GM23338 (cell line): Measurements from ENCODE around the gene PROB1. TPM values are rescaled to one million over a fixed set of nuclear protein-coding genes. Genes with fewer than 3 reads are reported as not detected.

Source experiments
- ATAC-seq: fragments of 200-7000 bp; cut with Tn5 transposase; 3 replicates; pipeline ENCODE4 v1.9.1; 2020
- DNase-seq: peaks from one replicate; pipeline ENCODE4 v3.0.0-alpha.2; 2015; ENCODE audit warnings: low spot score
- H2AFZ ChIP-seq: fragments of 200-600 bp; sonication (generic); 2 replicates; pipeline ENCODE4 v1.8.0; 2016; ENCODE audit warnings: antibody characterized with exemption, mild to moderate bottlenecking, moderate library complexity
- H3F3A ChIP-seq: fragments of 200-600 bp; sonication (generic); replicated peaks from 2 replicates; pipeline ENCODE4 v1.8.0; 2017; ENCODE audit warnings: antibody characterized with exemption, mixed run types, low read depth
- H3K27ac ChIP-seq: fragments of 200-600 bp; sonication (generic); 2 replicates; pipeline ENCODE4 v1.6.1; 2016; ENCODE audit warnings: low read depth
- H3K27me3 ChIP-seq: fragments of 200-600 bp; sonication (generic); 2 replicates; pipeline ENCODE4 v1.8.0; 2016; ENCODE audit warnings: mild to moderate bottlenecking, mixed run types, moderate library complexity; ENCODE audit not compliant: insufficient read depth
- H3K36me3 ChIP-seq: fragments of 200-600 bp; sonication (generic); 2 replicates; pipeline ENCODE4 v1.8.0; 2016; ENCODE audit warnings: mild to moderate bottlenecking; ENCODE audit not compliant: insufficient read depth
- H3K4me1 ChIP-seq: fragments of 200-600 bp; sonication (generic); 2 replicates; pipeline ENCODE4 v1.8.0; 2016; ENCODE audit warnings: mild to moderate bottlenecking, moderate library complexity; ENCODE audit not compliant: insufficient read depth
- H3K4me2 ChIP-seq: fragments of 200-600 bp; sonication (generic); 2 replicates; pipeline ENCODE4 v1.7.1; 2017; ENCODE audit warnings: mixed run types
- H3K4me3 ChIP-seq: fragments of 200-600 bp; sonication (generic); 2 replicates; pipeline ENCODE4 v1.6.1; 2016; ENCODE audit warnings: mixed run types
- H3K79me2 ChIP-seq: fragments of 200-600 bp; sonication (generic); replicated peaks from 2 replicates; pipeline ENCODE4 v1.8.0; 2017; ENCODE audit warnings: mild to moderate bottlenecking; ENCODE audit not compliant: insufficient read depth
- H3K9me2 ChIP-seq: fragments of 200-600 bp; sonication (generic); 2 replicates; pipeline ENCODE4 v1.8.0; 2017; ENCODE audit not compliant: insufficient read depth
- H4K20me1 ChIP-seq: fragments of 200-600 bp; sonication (generic); replicated peaks from 2 replicates; pipeline ENCODE4 v1.8.0; 2017; ENCODE audit warnings: mild to moderate bottlenecking; ENCODE audit not compliant: insufficient read depth
- H3K27ac Mint-ChIP-seq: 2 replicates; pipeline ENCODE4 v1.8.0; 2020; ENCODE audit warnings: inconsistent platforms, mild to moderate bottlenecking, moderate library complexity, mixed read lengths
- H3K27me3 Mint-ChIP-seq: 3 replicates; pipeline ENCODE4 v1.8.0; 2022; ENCODE audit warnings: low read depth, mild to moderate bottlenecking, moderate library complexity, mixed read lengths, inconsistent platforms; ENCODE audit not compliant: insufficient read depth, poor library complexity
- H3K36me3 Mint-ChIP-seq: 3 replicates; pipeline ENCODE4 v1.8.0; 2021; ENCODE audit warnings: low read depth, mild to moderate bottlenecking, inconsistent platforms, moderate library complexity, mixed read lengths
- H3K4me1 Mint-ChIP-seq: 3 replicates; pipeline ENCODE4 v1.8.0; 2020; ENCODE audit warnings: mild to moderate bottlenecking, inconsistent platforms, mixed read lengths
- H3K4me3 Mint-ChIP-seq: 3 replicates; pipeline ENCODE4 v1.8.0; 2021; ENCODE audit warnings: moderate library complexity, mild to moderate bottlenecking, inconsistent platforms, mixed read lengths
- H3K9me3 Mint-ChIP-seq: 3 replicates; pipeline ENCODE4 v1.8.0; 2020; ENCODE audit warnings: moderate library complexity, mild to moderate bottlenecking, inconsistent platforms, mixed read lengths
- CREB1 ChIP-seq: fragments of 250-450 bp; sonication (Bioruptor Pico); IDR thresholded peaks from 2 replicates; pipeline ENCODE4 v1.5.0; 2020; ENCODE audit warnings: low read depth, mild to moderate bottlenecking, moderate library complexity
- EZH2 ChIP-seq: fragments of 200-600 bp; sonication (generic); IDR thresholded peaks from one replicate; pipeline ENCODE4 v1.8.0; 2017; ENCODE audit warnings: antibody characterized with exemption, mild to moderate bottlenecking, low read depth; ENCODE audit not compliant: unreplicated experiment
- JUNB ChIP-seq: IDR thresholded peaks from one replicate; pipeline ENCODE4 v1.6.1; 2016; ENCODE audit warnings: antibody characterized with exemption; ENCODE audit not compliant: unreplicated experiment
- NANOG ChIP-seq: IDR thresholded peaks from 2 replicates; pipeline ENCODE4 v1.6.1; 2016; ENCODE audit warnings: antibody characterized with exemption, borderline replicate concordance
- POLR2AphosphoS5 ChIP-seq: IDR thresholded peaks from 2 replicates; pipeline ENCODE4 v1.6.1; 2016; ENCODE audit warnings: antibody characterized with exemption, low read depth
- STAT1 ChIP-seq: IDR thresholded peaks from one replicate; pipeline ENCODE4 v1.6.1; 2016; ENCODE audit warnings: antibody characterized with exemption; ENCODE audit not compliant: unreplicated experiment
- ZNF114 ChIP-seq: fragments of 250-450 bp; sonication (Bioruptor Pico); IDR thresholded peaks from 2 replicates; pipeline ENCODE4 v1.5.0; 2020; ENCODE audit warnings: mild to moderate bottlenecking, moderate library complexity
- ZNF331 ChIP-seq: fragments of 250-450 bp; sonication (Bioruptor Pico); IDR thresholded peaks from 2 replicates; pipeline ENCODE4 v1.5.0; 2020; ENCODE audit warnings: low read depth, mild to moderate bottlenecking, moderate library complexity
- polyA plus RNA-seq: library from polyadenylated mRNA; unstranded; fragments of >200 nt; fragmentation: Nextera tagmentation; extraction: Ambion mirVana; gene quantifications from 2 replicates; pipeline ENCODE4 v1.2.1, GENCODE V29; 2016
- total RNA-seq: library from RNA; depleted of rRNA; stranded (reverse); fragments of >200 nt; shearing (Covaris generic); gene quantifications from 2 replicates; pipeline ENCODE4 v1.2.3, GENCODE V29; 2014
- TF ChIP-seq, protein P1 (sequence below): IDR thresholded peaks from 2 replicates; pipeline ENCODE4 v1.6.1; 2016; ENCODE audit warnings: antibody characterized with exemption
- TF ChIP-seq, protein P2 (sequence below): IDR thresholded peaks from one replicate; pipeline ENCODE4 v1.6.1; 2018; ENCODE audit warnings: antibody characterized with exemption; ENCODE audit not compliant: unreplicated experiment
- TF ChIP-seq, protein P3 (sequence below): fragments of 250-450 bp; sonication (Bioruptor Pico); IDR thresholded peaks from 2 replicates; pipeline ENCODE4 v1.5.0; 2020; ENCODE audit warnings: mild to moderate bottlenecking, moderate library complexity
- TF ChIP-seq, protein P4 (sequence below), 2 experiments: fragments of 200-600 bp in 1 of 2; sonication (generic) in 1 of 2; conservative IDR thresholded peaks; 2 replicates each; pipeline versions ENCODE4 v1.5.1 to v1.6.1; 2016 to 2017; ENCODE audit warnings: antibody characterized with exemption in 2 of 2, low read depth in 2 of 2, mild to moderate bottlenecking in 2 of 2, moderate library complexity in 1 of 2

Gene PROB1
- total and polyA plus RNA-seq, 2 experiments from 2014 or later = 0.73 to 2.7 TPM

DNA sequence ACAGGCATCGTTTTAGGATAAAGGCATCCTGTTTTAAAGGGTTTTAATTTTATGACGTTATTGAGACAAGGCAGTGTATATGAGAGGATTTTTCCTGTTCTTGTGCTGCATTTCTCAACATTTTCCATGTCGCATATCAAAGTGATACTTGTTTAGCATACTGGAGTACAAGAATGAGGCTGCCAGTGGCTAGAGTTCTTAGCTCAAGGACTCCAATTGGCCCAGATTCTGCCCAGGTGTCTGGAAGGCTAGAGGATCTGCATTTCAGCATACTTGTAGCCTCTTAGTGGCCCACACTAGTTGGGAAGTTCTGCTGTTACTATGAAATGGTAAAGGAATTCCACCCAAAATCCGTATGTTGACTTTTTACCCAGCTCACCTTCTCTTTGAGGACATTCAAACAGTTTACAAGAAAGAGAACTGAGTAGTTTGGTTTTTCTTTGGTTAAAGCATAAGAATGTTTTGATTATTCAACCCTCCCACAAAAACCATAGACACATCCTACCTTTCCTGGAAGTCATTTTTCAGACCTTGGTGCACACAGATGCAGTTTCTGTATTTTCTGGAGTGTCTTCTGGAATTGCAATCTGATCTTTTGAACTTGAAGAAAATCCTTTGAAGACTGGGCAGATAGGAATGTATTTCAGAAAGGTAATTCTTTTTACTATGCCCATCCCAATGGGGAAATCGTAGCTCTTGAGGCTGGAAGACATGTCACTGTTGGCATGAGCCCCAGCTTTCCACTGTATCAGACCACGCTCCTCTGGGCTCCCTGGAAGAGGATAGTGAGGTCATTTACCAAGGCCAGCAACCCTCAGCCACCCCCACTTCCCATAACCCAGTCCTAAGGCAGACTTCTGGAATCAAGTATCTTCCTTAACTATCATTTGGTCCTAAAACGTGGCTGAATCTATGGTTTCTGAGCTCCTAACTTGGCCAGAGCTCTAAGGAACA lies 23.1 kb downstream of the PROB1 start:
- H3K9me3 Mint-ChIP-seq = no peaks in the 10 kb centered on the region
- H3K27me3 ChIP-seq = no peaks in the 10 kb centered on the region
- H3F3A ChIP-seq = peaks cover 16% of the 10 kb centered on the region
- ATAC-seq (no peak), DNase-seq (no peak)
- H3K27me3 Mint-ChIP-seq = peaks cover 2% of the 10 kb centered on the region
- H4K20me1 ChIP-seq = peaks cover 7% of the 10 kb centered on the region; the same call in 1 of the 2 replicates
- H2AFZ ChIP-seq = no peak overlapping the region
- peaks cover 48% of the 10 kb centered on the region for H3K36me3 Mint-ChIP-seq
- peaks cover 40% of the 10 kb centered on the region for H3K36me3 ChIP-seq
- no peaks in the 10 kb centered on the region for H3K4me1 ChIP-seq
- TF ChIP-seq STAT1 (no peak), ZNF114 (CRISPR knock-in tag) (no peak), ZNF331 (CRISPR knock-in tag) (no peak), POLR2AphosphoS5 (no peak), EZH2 (no peak), CREB1 (CRISPR knock-in tag) (no peak), JUNB (no peak), NANOG (no peak)
- TF ChIP-seq, protein P1, sequence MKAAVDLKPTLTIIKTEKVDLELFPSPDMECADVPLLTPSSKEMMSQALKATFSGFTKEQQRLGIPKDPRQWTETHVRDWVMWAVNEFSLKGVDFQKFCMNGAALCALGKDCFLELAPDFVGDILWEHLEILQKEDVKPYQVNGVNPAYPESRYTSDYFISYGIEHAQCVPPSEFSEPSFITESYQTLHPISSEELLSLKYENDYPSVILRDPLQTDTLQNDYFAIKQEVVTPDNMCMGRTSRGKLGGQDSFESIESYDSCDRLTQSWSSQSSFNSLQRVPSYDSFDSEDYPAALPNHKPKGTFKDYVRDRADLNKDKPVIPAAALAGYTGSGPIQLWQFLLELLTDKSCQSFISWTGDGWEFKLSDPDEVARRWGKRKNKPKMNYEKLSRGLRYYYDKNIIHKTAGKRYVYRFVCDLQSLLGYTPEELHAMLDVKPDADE = no peak
- TF ChIP-seq, protein P2, sequence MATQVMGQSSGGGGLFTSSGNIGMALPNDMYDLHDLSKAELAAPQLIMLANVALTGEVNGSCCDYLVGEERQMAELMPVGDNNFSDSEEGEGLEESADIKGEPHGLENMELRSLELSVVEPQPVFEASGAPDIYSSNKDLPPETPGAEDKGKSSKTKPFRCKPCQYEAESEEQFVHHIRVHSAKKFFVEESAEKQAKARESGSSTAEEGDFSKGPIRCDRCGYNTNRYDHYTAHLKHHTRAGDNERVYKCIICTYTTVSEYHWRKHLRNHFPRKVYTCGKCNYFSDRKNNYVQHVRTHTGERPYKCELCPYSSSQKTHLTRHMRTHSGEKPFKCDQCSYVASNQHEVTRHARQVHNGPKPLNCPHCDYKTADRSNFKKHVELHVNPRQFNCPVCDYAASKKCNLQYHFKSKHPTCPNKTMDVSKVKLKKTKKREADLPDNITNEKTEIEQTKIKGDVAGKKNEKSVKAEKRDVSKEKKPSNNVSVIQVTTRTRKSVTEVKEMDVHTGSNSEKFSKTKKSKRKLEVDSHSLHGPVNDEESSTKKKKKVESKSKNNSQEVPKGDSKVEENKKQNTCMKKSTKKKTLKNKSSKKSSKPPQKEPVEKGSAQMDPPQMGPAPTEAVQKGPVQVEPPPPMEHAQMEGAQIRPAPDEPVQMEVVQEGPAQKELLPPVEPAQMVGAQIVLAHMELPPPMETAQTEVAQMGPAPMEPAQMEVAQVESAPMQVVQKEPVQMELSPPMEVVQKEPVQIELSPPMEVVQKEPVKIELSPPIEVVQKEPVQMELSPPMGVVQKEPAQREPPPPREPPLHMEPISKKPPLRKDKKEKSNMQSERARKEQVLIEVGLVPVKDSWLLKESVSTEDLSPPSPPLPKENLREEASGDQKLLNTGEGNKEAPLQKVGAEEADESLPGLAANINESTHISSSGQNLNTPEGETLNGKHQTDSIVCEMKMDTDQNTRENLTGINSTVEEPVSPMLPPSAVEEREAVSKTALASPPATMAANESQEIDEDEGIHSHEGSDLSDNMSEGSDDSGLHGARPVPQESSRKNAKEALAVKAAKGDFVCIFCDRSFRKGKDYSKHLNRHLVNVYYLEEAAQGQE = no peak
- TF ChIP-seq, protein P3, sequence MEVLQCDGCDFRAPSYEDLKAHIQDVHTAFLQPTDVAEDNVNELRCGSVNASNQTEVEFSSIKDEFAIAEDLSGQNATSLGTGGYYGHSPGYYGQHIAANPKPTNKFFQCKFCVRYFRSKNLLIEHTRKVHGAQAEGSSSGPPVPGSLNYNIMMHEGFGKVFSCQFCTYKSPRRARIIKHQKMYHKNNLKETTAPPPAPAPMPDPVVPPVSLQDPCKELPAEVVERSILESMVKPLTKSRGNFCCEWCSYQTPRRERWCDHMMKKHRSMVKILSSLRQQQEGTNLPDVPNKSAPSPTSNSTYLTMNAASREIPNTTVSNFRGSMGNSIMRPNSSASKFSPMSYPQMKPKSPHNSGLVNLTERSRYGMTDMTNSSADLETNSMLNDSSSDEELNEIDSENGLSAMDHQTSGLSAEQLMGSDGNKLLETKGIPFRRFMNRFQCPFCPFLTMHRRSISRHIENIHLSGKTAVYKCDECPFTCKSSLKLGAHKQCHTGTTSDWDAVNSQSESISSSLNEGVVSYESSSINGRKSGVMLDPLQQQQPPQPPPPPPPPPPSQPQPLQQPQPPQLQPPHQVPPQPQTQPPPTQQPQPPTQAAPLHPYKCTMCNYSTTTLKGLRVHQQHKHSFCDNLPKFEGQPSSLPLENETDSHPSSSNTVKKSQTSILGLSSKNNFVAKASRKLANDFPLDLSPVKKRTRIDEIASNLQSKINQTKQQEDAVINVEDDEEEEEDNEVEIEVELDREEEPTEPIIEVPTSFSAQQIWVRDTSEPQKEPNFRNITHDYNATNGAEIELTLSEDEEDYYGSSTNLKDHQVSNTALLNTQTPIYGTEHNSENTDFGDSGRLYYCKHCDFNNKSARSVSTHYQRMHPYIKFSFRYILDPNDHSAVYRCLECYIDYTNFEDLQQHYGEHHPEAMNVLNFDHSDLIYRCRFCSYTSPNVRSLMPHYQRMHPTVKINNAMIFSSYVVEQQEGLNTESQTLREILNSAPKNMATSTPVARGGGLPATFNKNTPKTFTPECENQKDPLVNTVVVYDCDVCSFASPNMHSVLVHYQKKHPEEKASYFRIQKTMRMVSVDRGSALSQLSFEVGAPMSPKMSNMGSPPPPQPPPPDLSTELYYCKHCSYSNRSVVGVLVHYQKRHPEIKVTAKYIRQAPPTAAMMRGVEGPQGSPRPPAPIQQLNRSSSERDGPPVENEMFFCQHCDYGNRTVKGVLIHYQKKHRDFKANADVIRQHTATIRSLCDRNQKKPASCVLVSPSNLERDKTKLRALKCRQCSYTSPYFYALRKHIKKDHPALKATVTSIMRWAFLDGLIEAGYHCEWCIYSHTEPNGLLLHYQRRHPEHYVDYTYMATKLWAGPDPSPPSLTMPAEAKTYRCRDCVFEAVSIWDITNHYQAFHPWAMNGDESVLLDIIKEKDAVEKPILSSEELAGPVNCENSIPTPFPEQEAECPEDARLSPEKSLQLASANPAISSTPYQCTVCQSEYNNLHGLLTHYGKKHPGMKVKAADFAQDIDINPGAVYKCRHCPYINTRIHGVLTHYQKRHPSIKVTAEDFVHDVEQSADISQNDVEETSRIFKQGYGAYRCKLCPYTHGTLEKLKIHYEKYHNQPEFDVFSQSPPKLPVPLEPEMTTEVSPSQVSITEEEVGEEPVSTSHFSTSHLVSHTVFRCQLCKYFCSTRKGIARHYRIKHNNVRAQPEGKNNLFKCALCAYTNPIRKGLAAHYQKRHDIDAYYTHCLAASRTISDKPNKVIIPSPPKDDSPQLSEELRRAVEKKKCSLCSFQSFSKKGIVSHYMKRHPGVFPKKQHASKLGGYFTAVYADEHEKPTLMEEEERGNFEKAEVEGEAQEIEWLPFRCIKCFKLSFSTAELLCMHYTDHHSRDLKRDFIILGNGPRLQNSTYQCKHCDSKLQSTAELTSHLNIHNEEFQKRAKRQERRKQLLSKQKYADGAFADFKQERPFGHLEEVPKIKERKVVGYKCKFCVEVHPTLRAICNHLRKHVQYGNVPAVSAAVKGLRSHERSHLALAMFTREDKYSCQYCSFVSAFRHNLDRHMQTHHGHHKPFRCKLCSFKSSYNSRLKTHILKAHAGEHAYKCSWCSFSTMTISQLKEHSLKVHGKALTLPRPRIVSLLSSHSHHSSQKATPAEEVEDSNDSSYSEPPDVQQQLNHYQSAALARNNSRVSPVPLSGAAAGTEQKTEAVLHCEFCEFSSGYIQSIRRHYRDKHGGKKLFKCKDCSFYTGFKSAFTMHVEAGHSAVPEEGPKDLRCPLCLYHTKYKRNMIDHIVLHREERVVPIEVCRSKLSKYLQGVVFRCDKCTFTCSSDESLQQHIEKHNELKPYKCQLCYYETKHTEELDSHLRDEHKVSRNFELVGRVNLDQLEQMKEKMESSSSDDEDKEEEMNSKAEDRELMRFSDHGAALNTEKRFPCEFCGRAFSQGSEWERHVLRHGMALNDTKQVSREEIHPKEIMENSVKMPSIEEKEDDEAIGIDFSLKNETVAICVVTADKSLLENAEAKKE = no peak
- TF ChIP-seq, protein P4, sequence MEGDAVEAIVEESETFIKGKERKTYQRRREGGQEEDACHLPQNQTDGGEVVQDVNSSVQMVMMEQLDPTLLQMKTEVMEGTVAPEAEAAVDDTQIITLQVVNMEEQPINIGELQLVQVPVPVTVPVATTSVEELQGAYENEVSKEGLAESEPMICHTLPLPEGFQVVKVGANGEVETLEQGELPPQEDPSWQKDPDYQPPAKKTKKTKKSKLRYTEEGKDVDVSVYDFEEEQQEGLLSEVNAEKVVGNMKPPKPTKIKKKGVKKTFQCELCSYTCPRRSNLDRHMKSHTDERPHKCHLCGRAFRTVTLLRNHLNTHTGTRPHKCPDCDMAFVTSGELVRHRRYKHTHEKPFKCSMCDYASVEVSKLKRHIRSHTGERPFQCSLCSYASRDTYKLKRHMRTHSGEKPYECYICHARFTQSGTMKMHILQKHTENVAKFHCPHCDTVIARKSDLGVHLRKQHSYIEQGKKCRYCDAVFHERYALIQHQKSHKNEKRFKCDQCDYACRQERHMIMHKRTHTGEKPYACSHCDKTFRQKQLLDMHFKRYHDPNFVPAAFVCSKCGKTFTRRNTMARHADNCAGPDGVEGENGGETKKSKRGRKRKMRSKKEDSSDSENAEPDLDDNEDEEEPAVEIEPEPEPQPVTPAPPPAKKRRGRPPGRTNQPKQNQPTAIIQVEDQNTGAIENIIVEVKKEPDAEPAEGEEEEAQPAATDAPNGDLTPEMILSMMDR (conservative IDR thresholded peaks at IDR 0.05; ENCODE audit: low read depth in 2 of 2) = no peak
- no peak overlapping the region for H3K4me3 ChIP-seq
- H3K4me1 Mint-ChIP-seq = no peaks in the 10 kb centered on the region; the same call in 2 of the 3 replicates
- H3K79me2 ChIP-seq = no peaks in the 10 kb centered on the region
- no peak overlapping the region for H3K4me3 Mint-ChIP-seq
- no peak overlapping the region for H3K4me2 ChIP-seq
- H3K27ac Mint-ChIP-seq = no peak overlapping the region
- no peak overlapping the region; the same call in 1 of the 2 replicates for H3K27ac ChIP-seq
- no peaks in the 10 kb centered on the region for H3K9me2 ChIP-seq
